ENCODE data around the gene KXD1.
"Not testable (repeated sequence)": the region's sequence is repeated elsewhere in the genome, so short reads cannot be mapped to it uniquely, and the experiment has no call there.

KXD1 gene

DNA sequence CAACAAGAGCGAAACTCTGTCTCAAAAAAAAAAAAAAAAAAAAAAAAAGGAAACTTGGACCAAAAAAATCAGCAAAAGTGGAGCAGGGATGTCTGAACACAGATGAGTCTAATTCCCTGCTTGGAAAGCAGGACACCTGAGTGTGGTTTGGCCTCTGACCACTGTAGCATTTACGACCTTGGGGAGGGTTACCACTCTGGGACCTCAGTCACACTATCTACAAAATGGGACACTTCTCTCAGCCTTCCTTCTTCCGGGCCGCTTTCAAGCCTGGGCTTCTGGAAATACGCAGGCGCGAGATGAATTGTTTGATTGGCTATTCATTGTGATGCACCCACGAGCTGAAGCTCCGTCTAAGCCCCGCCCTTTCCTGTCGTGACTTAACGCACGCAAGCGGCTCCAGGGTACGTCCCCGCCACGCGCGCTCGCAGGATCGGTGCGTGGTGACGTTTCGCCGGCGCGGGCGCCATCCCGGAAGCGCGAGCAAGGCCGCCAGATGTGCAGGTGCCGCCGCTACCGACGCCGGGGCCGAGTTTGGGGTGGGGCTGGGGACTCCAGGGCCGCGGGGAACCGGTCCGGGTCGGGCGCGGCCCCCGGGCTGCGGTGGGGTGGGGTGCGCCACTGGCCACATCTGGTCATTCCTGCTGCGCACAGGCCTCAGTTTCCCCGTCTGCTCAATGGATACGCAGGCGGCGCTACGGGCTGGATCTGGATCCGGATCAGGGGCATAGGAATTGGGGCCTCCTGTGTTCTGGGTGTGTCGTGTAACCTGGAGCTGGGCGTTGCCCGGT is at the start of gene KXD1:
Gene KXD1, plus strand, starts transcription at position 460 of the 791 bp plus-strand sequence. CDS start 4,187 bp downstream, outside the sequence.
- peak; percentile 96 for DNase-seq (ENCODE audit: low read depth)

GRCh38 chr19:18508585-18508984 is 49.1 kb upstream of the KXD1 start:
- DNase-seq (ENCODE audit: low read depth): no peak

GRCh38 chr19:18510216-18510615 is 47.5 kb upstream of the KXD1 start:
- no peak for DNase-seq (ENCODE audit: low read depth)

DNA sequence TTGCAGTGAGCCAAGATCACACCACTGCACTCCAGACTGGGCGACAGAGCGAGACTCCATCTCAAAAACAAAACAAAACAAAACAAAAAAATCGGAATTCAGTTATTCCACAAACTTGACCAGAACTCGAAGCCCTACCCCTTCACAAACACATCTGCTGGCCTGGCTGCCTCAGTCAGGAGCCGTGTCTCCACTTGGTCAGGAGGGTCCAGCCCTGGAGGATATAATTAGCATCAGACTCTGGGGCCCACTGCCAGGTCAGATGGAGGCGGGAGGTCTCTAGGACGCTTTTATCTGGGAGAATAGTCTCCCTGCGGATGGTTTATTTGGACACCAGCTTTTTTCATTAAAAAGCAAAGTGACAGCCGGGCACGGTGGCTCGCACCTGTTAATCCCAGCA is 43.8 kb upstream of the KXD1 start:
- DNase-seq (ENCODE audit: low read depth): no peak

GRCh38 chr19:18514800-18515682 is 42.6 kb upstream of the KXD1 start:
- no peak for DNase-seq (ENCODE audit: low read depth)

GRCh38 chr19:18515959-18516358 is 41.7 kb upstream of the KXD1 start:
- no peak for DNase-seq (ENCODE audit: low read depth)

DNA sequence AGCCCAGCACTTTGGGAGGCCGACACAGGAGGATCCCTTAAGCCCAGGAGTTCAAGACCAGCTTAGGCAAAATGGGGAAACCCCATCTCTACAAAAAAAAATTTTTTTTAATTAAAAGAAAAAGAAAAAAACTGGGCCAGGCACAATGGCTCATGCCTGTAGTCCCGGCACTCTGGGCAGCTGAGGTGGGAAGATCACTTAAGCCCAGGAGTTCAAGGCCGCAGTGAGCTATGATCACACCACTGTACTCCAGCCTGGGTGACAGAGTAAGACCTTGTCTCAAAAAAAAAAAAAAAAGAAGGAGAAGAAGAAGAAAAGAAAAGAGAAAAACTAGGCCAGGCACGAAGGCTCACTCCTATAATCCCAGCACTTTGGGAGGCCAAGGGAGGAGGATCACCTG is 40.1 kb upstream of the KXD1 start:
- DNase-seq (ENCODE audit: low read depth): no peak

GRCh38 chr19:18518639-18519038 is 39.0 kb upstream of the KXD1 start:
- no peak for DNase-seq (ENCODE audit: low read depth)

DNA sequence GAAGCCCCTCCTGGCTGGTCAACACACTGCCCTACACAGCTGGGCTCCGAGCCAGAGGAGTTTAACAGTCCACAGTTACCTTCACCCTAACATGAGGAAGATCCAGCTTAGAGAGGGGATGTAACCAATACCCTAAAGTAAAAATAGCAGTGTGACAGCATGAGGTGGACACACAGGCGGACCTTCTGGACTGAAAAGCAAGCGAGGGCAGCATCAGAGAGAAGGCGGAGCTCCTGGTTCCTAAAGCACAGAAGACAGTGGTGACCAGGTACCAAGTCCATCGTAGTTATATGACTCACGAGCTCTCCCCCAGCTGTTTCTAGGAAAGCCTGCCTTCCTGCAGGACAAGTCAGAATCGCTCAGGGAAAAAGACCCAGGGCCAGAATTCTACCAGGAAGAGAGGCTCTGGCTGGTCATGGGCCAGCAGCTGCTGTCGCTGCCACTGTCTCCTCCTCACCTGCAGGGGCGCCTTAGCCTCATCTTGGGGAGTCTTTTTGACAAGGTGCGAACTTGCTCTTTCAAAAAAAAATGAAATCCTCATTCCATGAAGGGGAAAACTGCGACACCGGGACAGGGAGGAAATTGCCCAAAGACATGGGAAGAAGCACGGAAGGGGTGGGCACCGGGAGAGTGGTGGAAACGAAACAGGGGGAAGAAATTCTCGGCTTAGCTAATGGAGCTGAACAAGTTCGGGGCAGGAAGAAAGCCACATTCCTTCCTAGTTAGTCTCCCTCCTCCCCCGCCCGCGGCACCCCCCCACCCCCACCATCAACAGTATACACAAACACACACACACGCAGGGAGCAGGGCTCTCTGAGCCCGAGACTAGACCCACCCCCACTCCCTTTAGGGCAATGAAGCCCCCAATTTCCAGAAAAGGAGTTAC is 37.5 kb upstream of the KXD1 start:
- peak; percentile 47 for DNase-seq (ENCODE audit: low read depth)

DNA sequence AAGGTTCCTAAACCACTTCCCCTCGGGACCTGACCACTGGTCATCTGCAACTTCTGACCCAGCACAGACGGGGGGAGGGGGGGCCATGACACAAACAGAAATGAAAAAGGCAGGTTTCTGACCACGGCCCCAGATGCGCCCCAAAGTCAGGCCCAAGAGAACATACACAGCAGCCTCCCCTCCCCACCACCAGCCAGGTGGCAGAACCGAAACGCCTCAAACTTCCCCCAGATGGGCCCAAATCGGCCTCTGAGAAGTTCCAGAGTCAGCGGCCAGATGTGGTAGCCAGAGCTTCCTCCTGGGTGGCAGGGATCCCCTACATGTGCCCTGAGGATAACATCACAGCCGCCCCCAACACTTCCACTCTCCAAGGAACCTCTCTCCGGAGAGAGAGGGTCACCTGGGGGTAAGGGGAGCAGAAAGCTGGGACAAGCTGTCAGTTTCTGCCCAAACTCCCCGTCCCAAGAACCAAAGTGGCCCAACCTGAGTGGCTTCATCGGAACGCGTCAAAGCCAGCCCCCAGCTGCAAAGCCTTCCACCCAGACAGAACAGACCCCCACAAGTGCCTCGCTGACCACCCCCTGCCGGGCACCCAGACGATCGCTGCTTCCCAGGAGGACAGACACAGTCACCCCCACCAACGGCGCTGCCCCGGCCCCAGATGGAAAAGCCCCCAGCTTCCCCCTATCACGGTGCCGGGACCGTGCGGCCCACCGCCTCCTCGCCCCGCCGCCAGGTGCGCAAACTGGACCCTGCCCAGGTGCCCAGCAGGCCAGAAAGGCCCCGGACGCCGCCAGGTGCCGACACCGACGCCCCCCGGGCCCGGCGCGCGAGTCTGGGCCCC is 36.6 kb upstream of the KXD1 start:
- DNase-seq (ENCODE audit: low read depth): no peak

DNA sequence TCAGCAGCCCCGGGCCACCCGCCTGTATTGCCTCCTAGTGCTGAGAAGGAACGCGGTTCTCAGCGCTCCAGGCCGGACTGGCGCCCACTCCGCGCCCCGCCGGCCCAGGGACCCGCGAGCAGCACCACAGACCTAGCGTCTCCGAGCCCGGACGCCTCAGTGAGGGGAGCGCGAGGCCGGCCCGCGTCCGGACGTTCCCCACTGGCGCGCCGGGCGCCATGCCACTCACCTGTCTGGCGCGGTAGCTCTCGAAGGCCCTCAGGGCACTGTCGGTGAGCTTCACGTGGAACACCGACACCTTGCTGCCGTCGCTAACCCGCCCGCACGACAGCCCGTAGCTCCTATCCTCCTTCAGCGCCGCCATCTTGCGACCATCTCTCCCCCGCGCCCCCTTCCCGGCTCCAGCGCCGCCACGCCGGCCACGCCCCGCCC is 36.0 kb upstream of the KXD1 start, which contains the start of gene ELL:
Gene ELL, minus strand, starts transcription at position 379 of the 432 bp plus-strand sequence. Its CDS starts 15 bp downstream, at position 364.
- no peak for DNase-seq (ENCODE audit: low read depth)

GRCh38 chr19:18522124-18522861 is 35.4 kb upstream of the KXD1 start:
- DNase-seq (ENCODE audit: low read depth): peak; percentile 100

- DNase-seq (ENCODE audit: low read depth): not testable (repeated sequence)
Measured at GRCh38 chr19:18522862-18523440, 34.7 kb upstream of the KXD1 start.

- no peak for DNase-seq (ENCODE audit: low read depth)
Measured at GRCh38 chr19:18523841-18524240, 33.8 kb upstream of the KXD1 start.

DNA sequence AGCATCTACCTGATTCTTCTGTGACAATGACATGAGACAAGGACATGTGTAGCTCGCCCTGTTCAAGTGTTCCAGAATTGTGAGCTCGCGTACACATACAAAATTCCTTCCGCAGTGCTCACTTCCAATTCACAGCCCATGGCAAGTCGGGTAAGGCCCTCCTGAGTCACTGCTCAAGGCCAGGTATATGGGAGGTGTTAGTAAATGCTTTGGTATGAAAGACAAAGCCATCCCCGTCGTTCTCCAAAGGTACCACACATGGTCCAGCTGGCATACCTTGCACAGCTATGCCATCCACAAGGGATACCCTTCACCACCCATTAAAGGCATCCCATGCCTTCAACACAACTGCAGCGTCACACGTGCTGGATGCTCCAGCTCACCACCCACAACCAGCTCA is 31.4 kb upstream of the KXD1 start:
- DNase-seq (ENCODE audit: low read depth): no peak

DNA sequence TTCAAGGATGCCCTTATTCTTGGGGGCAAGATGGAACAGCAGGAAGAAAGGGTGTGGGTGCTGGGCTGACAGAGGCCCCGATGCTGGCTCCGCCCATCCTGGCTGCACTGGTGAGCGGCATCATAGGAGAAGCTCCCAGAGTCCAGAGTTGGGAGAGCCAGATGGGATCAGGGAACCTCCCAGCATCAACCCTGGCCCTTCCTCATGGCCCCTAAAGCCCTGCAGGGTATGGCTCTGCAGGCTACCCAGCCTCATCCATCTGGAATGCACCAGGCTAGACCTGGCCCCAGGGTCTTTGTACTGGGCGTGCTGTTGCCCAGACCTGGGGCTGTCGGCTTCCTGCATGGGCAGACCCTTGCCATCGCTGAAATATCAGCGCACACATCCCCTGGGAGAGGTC is 27.9 kb upstream of the KXD1 start:
- DNase-seq (ENCODE audit: low read depth): no peak

DNA sequence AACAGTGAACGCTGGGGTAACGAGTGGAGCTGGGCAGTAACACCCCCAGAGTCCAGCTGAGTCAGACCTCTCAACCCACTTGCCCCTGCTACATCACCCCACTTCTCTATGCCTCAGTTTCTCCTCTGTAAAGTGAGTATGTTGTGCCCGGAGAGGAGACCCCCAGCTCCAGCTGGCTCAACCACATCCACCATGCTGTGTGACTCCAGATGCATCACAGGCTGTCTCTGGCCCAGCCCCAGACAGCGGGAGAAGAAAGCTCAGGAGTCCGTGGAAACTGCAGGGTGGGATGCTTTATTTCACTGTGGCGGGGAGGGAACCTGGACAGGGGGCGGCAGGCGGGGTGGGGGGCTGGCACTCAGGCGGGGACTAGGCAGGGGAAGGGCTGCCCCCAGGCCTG is 26.2 kb upstream of the KXD1 start:
- DNase-seq (ENCODE audit: low read depth): no peak

DNA sequence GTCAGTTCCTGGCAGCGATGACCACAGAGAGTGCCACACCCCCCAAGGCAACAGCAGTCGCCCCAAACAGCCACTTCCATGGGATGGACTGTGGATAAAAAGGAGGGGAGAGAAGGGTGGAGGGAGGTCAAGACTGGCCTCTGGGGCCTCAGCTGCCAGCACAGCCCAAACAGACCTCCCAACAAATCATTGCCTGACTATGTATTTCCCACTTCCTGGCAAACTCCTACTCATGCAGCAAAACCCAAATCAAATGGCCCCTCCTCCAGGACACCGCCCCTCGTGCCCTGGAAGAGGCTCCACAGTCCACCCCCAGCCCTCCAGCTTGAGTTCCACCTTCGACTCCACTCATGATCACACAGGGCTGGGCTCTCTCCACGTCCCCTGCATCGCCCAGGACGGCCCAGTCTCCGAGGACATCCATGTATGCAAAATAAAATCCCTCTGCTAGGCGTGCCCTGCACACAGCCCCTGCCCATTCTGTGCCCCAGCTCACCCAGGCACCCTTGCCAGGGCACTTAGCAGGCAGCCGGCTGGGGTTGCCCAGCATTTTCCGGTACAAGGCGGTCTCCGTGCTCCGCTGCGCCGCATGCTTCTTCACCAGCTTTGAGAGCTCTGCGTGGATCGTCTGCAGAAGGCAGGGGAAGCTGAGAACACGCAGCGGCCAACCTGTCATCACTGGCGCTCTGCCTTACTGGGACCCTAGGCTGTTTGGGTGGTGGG is 25.3 kb upstream of the KXD1 start:
- no peak for DNase-seq (ENCODE audit: low read depth)

DNA sequence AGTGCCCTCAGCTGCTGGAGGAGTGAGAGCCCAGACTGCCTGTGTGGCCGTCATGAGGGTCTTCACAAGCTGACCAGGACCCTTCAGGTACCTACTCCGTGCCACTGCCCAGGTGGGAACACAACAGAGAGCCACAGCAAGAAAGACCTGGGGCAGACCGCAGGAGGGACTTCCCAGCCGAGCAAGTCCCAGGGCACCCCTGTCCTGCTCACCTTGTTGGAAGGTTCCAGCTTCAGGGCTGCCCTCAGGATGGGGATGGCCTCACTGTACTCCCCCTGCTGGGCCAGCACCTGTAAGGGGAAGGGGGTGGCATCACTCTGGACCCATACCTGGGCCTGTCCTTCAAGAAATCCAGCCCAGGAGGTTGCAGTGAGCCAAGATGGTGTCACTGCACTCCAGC is 24.6 kb upstream of the KXD1 start:
- DNase-seq (ENCODE audit: low read depth): no peak
